HG03439 (cell line): ENCODE results near the gene NFIB.

Experiments
- ATAC-seq: cut with Tn5 transposase; IDR thresholded peaks from one replicate; pipeline ENCODE4 v1.9.1; 2021; ENCODE audit warnings: mild to moderate bottlenecking, moderate library complexity; ENCODE audit not compliant: unreplicated experiment

Gene NFIB

GRCh38 chr9:14127656-14128055 is 186.3 kb downstream of the NFIB start:
- ATAC-seq = no peak

GRCh38 chr9:14119694-14120514 is 194.0 kb downstream of the NFIB start:
- no peak for ATAC-seq

GRCh38 chr9:14112226-14112625 is 201.7 kb downstream of the NFIB start:
- no peak for ATAC-seq

GRCh38 chr9:14111696-14112095 is 202.2 kb downstream of the NFIB start:
- no peak for ATAC-seq

GRCh38 chr9:14107977-14108376 is 206.0 kb downstream of the NFIB start:
- no peak for ATAC-seq

- no peak for ATAC-seq
Observed at GRCh38 chr9:14107495-14107894, 206.4 kb downstream of the NFIB start.

- ATAC-seq = no peak
Observed at GRCh38 chr9:14106699-14107098, 207.2 kb downstream of the NFIB start.

- ATAC-seq = no peak
Observed at GRCh38 chr9:14104496-14104895, 209.4 kb downstream of the NFIB start.

GRCh38 chr9:14103115-14103514 is 210.8 kb downstream of the NFIB start:
- no peak for ATAC-seq

GRCh38 chr9:14099737-14100136 is 214.2 kb downstream of the NFIB start:
- ATAC-seq = no peak

- ATAC-seq = no peak
Observed at GRCh38 chr9:14098486-14099180, 215.3 kb downstream of the NFIB start.

- no peak for ATAC-seq
Observed at GRCh38 chr9:14097666-14098415, 216.1 kb downstream of the NFIB start.

GRCh38 chr9:14097215-14097614 is 216.7 kb downstream of the NFIB start:
- ATAC-seq = no peak

- ATAC-seq = no peak
Observed at GRCh38 chr9:14096258-14096922, 217.6 kb downstream of the NFIB start.

GRCh38 chr9:14095277-14095676 is 218.7 kb downstream of the NFIB start:
- ATAC-seq = no peak

- ATAC-seq = no peak
Observed at GRCh38 chr9:14094491-14094890, 219.4 kb downstream of the NFIB start.

- ATAC-seq = no peak
Observed at GRCh38 chr9:14092344-14092743, 221.6 kb downstream of the NFIB start.

GRCh38 chr9:14089051-14089803 is 224.7 kb downstream of the NFIB start:
- ATAC-seq = no peak

GRCh38 chr9:14087576-14087975 is 226.4 kb downstream of the NFIB start:
- ATAC-seq = no peak

GRCh38 chr9:14086495-14086894 is 227.4 kb downstream of the NFIB start:
- ATAC-seq = no peak
